HFFc6 (cell line): ENCODE results near the gene PIGU. TPM values are rescaled to one million over a fixed set of nuclear protein-coding genes. Genes with fewer than 3 reads are reported as not detected.

Source experiments
- DNase-seq: peaks from one replicate; pipeline ENCODE4 v3.0.0-alpha.2; 2018
- H3K27ac Mint-ChIP-seq: 2 replicates; pipeline ENCODE4 v1.8.0; 2020; ENCODE audit warnings: mild to moderate bottlenecking, mixed read lengths
- H3K27me3 Mint-ChIP-seq: 2 replicates; pipeline ENCODE4 v1.8.0; 2021; ENCODE audit warnings: mild to moderate bottlenecking, moderate library complexity, mixed read lengths; ENCODE audit not compliant: insufficient read depth
- H3K36me3 Mint-ChIP-seq: 2 replicates; pipeline ENCODE4 v1.8.0; 2021; ENCODE audit warnings: low read depth, mixed read lengths
- H3K4me1 Mint-ChIP-seq: 2 replicates; pipeline ENCODE4 v1.8.0; 2020; ENCODE audit warnings: low read depth, mixed read lengths
- H3K4me3 Mint-ChIP-seq: 2 replicates; pipeline ENCODE4 v1.8.0; 2020; ENCODE audit warnings: mild to moderate bottlenecking, moderate library complexity, mixed read lengths
- H3K9me3 Mint-ChIP-seq: 2 replicates; pipeline ENCODE4 v1.8.0; 2020; ENCODE audit warnings: mild to moderate bottlenecking, mixed read lengths
- total RNA-seq, 6 experiments: library from RNA; stranded (reverse); fragmentation: NEBNext Ultra II Directional; extraction: Animal tissue kit (Norgen Biotek cat#: 25700); gene quantifications; 2 replicates in 1 of 6; 3 replicates in 5 of 6; pipeline ENCODE4 v1.2.3, GENCODE V29; 2021
- TF ChIP-seq, protein P1 (sequence below): fragments of 200-600 bp; sonication (generic); IDR thresholded peaks from 2 replicates; pipeline ENCODE4 v1.5.0; 2021; ENCODE audit warnings: antibody characterized with exemption, mild to moderate bottlenecking

PIGU gene
- total RNA-seq, 6 experiments from 2014 or later = 22.5 to 28.9 (median 24.9) TPM

- Mint-ChIP-seq H3K9me3 (no peaks in the 10 kb centered on the region), H3K36me3 (peaks cover 13% of the 10 kb centered on the region; the same call in 1 of the 2 replicates), H3K4me1 (peaks cover 71% of the 10 kb centered on the region), H3K27me3 (peaks cover 2% of the 10 kb centered on the region), H3K27ac (peak overlapping the region; percentile 92), H3K4me3 (peak overlapping the region; percentile 87)
- TF ChIP-seq, protein P1, sequence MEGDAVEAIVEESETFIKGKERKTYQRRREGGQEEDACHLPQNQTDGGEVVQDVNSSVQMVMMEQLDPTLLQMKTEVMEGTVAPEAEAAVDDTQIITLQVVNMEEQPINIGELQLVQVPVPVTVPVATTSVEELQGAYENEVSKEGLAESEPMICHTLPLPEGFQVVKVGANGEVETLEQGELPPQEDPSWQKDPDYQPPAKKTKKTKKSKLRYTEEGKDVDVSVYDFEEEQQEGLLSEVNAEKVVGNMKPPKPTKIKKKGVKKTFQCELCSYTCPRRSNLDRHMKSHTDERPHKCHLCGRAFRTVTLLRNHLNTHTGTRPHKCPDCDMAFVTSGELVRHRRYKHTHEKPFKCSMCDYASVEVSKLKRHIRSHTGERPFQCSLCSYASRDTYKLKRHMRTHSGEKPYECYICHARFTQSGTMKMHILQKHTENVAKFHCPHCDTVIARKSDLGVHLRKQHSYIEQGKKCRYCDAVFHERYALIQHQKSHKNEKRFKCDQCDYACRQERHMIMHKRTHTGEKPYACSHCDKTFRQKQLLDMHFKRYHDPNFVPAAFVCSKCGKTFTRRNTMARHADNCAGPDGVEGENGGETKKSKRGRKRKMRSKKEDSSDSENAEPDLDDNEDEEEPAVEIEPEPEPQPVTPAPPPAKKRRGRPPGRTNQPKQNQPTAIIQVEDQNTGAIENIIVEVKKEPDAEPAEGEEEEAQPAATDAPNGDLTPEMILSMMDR = no peak
- peak; percentile 88 for DNase-seq
These were observed 32.3 kb upstream of the PIGU start for GRCh38 chr20:34709044-34709830.

DNA sequence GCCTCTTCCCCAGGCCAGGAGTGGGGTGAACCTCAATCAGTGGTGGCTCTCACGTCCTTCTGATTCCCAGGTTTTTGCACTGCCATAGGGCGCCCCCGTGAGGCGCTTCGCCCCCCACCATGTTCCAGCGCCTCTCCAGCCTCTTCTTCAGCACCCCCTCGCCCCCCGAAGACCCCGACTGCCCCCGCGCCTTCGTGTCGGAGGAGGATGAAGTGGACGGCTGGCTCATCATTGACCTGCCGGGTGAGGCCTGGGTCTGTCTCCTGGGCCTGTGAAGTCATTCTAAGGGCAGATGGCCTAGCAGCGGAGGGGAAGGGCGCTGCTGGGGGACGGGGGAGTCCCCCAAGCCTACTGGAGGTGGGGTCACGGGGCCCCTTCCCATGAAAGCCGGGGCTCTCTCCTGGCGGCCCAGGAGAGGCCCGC is 31.7 kb upstream of the PIGU start:
- Mint-ChIP-seq H3K36me3 (peaks cover 13% of the 10 kb centered on the region; the same call in 1 of the 2 replicates), H3K27me3 (peaks cover 4% of the 10 kb centered on the region), H3K27ac (peak overlapping the region; percentile 92), H3K9me3 (no peaks in the 10 kb centered on the region), H3K4me1 (peaks cover 67% of the 10 kb centered on the region), H3K4me3 (peak overlapping the region; percentile 87)
- peak; percentile 9 for DNase-seq
- TF ChIP-seq, protein P1 = peak; percentile 80

DNA sequence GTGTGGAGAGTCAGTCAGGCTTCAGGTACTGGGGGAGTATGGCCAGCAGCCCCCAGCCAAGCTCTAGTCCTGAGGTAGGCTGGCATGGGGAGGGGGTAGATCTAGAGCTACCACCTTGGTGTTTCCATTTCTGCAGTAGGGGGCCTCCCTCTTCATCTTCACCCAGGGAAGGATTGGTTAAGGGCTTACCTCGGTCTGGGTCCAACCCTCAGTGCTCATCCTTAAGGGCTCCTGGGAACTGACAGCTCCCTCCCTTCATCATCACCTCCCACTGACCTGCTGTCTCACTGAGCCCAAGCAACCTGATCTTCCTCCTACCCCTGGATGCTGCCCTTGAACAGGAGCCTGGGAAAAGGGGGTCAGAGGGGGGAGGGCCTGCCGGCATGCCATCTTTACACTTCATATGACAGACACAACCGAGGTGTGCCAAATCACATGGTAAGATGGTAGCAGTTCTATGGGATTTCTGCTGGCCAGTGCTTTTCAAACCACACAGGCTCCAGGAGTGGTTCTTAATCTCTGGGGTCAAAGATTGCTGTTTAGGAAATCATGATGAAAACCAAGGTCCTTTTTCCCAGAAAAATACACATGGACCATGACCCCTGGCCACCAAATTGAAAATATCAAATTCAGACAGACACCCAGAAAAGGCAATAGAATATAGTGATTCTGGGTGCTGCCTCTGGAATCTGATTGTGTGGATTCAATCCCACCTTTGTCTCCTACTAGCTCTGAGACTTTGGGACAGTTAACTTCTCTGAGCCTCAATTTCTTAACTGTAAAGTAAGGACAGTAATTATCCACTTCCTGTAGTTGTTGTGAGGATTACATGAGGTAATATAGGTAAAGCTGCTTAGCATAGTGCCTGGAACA is 30.3 kb upstream of the PIGU start:
- DNase-seq = no peak
- peaks cover 8% of the 10 kb centered on the region; the same call in 1 of the 2 replicates for H3K36me3 Mint-ChIP-seq
- H3K27ac Mint-ChIP-seq = no peak overlapping the region
- no peak overlapping the region for H3K4me3 Mint-ChIP-seq
- H3K27me3 Mint-ChIP-seq = peaks cover 9% of the 10 kb centered on the region
- no peaks in the 10 kb centered on the region for H3K9me3 Mint-ChIP-seq
- TF ChIP-seq, protein P1 = no peak
- H3K4me1 Mint-ChIP-seq = peaks cover 62% of the 10 kb centered on the region

DNA sequence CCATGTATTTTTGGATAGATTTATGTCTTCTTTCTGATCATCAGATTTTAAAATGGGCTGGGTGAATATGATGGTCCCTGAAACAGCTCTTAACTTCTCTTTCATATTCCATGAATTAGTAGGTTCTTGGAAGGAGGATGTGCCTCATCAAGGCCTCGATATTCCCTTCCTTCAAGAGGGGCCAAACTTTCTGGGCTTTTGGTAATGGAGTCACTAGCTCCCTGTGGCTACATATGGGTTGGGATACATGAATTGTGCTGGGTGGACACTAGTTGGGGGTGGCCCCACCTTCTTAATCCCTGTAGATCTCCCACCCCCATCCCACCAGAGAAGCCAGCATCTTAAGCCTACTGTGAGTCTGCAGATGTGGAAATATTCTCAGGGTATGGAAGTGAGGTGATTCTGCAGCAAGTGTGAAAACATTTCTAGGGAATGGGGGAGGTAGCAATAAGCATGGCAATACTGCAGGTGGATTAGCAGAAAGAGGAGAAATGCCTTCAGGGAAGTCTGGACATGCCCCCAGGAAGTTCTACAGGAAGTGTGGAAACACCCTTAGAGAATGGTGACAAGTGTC is 29.5 kb upstream of the PIGU start:
- no peak overlapping the region for H3K27ac Mint-ChIP-seq
- H3K9me3 Mint-ChIP-seq = no peaks in the 10 kb centered on the region
- H3K27me3 Mint-ChIP-seq = peaks cover 9% of the 10 kb centered on the region
- TF ChIP-seq, protein P1 = no peak
- H3K4me1 Mint-ChIP-seq = peaks cover 57% of the 10 kb centered on the region
- no peak overlapping the region for H3K4me3 Mint-ChIP-seq
- H3K36me3 Mint-ChIP-seq = peaks cover 8% of the 10 kb centered on the region; the same call in 1 of the 2 replicates
- DNase-seq = no peak
